Right hindlimb (tissue), 1 donor: Measurements from ENCODE around the gene NAALADL2.

Experiments used
- DNase-seq: peaks from one replicate; pipeline ENCODE4 v3.0.0-alpha.2; 2018

The NAALADL2 gene

DNA sequence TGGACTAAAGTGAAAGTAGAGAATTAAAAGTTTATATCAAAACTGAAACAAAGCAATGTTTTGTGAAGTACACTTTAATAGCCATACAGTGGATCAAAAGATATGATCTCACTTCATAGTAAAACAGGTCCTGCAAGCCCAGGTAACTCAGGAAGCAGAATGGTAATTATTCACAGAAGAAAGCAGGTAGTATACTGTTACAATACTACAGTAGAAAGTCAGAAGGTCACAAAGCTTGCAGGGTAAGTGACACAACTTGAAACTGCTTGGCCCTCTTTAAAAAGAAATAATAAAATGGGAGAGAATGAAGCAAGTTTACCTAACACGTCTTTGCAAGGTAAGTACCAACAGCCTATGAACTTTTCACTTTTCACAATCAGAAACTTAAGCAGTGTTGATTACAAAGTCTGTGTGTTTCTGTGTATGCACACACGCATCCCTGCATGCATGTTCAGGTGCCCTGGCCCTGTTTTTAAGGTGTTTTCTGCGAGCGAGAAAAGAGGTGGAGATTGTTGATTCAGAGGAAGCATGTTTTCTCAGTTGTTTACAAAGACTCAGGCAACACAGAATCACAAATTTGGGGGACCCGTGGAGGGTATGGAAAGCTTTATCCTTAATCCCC is at the start of gene NAALADL2:
TSS of gene NAALADL2 (plus strand) at position 221 of the 622 bp plus-strand sequence.
- no peak for DNase-seq

DNA sequence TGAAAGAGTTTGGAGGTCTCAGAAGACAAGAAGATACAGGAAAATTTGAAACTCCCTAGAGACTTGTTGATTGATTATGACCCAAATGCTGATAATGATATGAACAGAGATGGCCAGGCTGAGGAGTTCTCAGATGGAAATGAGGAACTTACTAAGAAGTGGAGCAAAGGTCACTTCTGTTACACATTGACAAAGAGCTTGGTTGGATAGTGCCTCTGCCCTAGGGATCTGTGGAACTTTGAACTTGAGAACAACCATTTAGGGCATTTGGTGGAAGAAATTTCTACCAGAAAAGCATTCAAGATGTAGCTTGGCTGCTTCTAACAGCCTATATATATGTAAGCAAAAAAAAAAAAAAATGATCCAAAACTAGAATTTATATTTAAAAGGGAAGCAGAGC is 48.9 kb upstream of the NAALADL2 start:
- no peak for DNase-seq

DNA sequence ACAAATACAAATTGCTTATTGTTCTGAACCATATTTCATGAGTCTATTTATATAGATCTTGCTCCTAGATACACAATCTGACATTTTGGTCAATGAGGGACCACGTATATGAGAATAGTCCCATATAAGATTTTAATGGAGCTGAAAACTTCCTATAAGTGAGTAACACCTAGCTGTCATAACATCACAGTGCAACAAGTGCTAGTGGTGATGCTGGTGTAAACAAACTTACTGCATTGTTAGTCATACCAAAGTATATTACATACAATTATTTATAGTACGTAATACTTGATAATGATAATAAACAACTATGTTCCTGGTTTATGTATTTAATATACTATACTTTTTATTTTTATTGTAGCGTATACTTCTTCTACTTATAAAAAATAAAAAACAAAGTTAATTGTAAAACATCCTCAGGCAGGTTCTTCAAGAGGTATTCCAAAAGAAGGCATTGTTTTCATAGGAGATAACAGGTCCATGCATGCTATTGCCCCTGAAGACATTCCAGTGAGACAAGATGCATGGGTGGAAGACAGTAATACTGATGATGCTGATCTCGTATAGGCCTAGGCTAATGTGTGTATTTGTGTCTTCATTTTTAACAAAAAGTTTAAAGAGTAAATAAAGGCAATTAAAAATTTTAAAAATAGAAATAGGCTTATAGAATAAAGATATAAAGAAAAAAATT is 46.8 kb upstream of the NAALADL2 start:
- no peak for DNase-seq

DNA sequence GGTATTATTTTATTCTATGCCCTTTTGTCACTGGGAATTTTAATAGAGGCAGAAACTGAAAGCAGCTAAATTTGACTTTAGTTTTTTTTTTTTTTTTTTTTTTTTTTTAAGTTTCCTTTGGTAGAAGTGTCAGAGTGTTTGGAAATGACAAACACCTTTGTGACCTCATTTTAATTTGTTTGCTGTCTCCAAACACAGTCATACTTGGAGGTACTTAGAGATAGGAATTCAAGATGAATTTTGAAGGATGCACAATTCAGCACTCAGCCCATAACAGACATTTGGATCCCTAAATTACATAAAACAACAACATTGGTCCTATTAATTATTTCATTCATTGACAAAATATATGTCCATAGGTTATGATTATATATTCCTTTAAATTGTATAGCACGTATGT is 43.4 kb upstream of the NAALADL2 start:
- no peak for DNase-seq

DNA sequence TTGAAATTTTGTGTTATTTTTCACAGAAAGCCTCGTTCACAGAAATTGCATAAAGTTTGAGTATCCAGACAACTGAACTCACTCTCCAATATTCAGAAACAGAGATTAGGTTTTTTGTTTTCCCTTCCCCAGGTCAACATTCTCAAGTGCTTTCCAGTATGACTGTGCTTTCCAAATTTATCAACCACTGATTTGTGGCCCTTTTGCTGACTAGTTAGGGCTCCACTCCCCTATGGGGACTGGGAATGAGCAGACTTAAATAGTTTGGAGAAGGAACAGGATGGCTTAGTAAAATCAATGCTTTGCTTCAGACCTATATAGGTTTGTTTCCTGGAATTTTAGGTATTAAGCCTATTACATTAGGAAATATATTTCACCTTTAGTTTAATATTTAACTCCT is 38.2 kb upstream of the NAALADL2 start:
- no peak for DNase-seq

DNA sequence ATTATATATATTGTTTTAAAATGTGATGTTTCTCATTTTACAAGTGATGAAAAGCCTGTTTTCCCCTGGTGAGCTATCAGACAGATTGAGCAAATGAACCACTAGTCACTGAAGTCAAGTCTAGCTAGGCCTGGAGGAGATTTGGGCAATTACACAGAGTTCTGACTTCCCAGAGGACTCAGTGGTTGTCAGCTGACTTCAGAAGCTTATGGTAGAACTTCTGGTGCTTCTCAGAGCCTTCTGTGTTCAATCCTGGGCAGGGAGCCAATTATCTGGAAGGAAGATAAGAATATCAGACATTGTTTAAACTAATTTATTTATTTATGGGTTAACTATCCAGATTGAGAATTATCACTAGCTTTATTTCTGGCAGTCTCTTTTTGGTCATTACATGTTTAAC is 37.7 kb upstream of the NAALADL2 start:
- no peak for DNase-seq

DNA sequence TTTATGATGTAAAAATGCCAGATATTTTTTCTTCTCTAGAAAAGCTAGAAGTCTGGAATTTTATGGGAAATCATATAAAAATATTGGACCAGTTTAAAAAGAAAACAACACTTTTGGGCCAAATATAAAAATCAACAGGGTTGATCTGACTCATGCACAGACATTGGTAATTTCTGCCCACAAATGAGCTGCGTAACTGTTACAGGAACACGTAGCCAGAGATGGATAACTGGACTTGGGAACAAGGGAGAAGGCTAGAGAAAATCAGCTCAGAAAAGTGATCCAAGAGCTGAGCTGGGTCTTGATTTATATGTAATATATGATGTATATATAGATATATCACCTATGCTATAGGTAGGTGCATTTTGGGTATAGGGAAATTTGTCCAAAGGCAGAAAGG is 36.8 kb upstream of the NAALADL2 start:
- no peak for DNase-seq

DNA sequence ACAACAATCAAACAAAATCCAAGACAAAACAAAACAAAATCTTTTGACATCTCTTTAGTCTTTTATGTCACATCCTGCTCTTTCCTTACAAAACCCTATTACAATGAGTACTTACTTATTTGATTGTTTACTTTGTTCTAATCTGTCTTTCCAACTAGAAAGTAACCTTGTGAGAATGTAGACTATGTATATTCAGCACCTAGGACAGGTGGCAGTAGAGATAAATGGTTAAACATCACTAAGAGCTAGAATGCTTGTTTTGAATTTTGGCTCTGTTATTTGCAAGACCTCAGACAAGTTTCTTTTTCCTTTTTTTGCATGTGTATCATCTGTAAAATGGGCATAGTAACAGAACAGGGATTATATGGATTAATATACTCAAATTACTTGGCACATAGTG is 33.1 kb upstream of the NAALADL2 start:
- no peak for DNase-seq

DNA sequence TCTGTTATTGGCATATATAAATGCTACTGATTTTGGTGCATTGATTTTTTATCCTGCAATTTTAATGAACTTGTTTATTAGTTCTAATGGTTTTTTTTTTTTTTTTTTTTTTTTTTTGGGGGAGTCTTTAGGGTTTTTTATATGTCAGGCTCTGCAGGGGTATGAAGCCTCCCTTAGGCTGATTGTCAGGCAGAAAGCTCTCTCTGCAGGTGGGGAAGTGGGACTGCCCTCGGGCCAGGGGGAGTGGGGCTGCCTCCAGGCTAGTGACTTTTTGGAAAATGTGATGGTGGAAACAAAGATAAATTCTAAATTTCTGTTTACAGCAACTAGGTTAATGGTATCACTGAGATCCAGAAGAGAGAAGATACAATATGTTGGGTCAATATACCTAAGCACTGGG is 14.4 kb upstream of the NAALADL2 start:
- no peak for DNase-seq

DNA sequence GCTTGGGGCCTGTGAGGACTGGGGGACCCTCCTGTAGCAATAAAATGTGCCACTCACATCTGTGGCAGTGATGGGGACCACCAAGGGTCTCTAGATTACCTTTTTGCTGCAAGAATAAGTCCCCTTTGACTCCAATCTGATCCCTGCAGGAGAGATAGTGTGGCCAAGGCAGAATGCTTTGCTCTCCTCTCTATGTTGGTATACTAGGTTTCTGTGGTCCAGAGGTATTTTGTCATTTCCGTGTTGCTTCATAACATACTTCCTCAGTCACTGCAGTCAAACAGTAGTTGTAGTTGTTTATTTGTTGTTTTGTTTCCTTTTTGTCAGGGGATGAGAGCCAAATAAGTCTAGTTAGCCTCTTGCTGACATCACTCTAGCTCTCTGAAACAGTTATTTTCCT is 13.1 kb upstream of the NAALADL2 start:
- no peak for DNase-seq

DNA sequence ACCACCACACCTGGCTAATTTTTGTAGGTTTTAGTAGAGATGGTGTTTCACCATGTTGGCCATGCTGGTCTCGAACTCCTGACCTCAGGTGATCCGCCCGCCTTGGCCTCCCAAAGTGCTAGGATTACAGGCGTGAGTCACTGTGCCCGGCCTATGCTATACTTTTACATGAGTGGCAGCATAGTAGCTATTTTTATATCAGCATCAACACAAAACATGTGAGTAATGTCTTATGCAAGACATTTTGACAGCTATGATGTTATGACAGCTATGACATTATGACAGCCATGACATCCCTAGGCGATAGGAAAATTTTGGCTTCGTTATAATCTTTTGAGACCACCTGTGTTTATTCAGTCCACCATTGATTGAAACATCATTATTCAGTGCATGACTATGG is 4.1 kb upstream of the NAALADL2 start:
- DNase-seq: no peak

DNA sequence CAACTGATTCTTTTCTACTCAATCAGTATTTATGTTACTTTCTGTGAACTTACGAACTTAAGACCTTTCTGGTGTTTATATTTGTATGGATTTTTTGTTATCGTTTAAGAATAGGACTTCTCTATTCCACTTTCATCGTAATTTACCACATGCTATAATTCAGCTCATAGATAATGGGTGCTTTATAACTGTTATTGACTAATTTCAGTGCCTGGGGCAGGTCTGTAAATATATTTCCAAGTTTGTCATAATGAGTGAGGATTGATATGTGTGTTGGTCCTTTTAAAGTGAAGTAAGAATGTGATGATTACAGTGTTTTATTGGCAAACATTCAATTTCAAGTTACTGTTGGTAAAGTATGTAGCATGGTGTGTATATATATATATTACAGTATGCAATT is 1.8 kb upstream of the NAALADL2 start:
- DNase-seq: no peak

DNA sequence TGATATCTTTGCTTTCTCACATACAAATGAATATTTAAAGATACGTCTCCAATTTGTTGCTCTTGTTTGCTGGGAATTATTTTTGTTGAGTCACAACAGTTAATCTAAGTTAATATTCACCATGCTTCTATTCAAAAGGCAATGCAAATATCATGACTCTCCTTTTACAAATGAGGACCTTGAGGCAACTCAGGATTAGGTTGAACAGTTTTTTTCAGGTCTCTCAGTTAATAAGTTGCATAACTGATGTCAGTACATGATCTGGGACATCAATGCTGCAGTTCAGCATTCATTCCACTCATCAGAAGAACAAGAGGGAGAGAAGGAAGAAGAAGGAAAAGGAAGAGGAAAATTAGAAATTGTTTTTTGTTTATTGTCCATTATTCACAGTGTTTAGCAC is 781 bp upstream of the NAALADL2 start:
- no peak for DNase-seq

DNA sequence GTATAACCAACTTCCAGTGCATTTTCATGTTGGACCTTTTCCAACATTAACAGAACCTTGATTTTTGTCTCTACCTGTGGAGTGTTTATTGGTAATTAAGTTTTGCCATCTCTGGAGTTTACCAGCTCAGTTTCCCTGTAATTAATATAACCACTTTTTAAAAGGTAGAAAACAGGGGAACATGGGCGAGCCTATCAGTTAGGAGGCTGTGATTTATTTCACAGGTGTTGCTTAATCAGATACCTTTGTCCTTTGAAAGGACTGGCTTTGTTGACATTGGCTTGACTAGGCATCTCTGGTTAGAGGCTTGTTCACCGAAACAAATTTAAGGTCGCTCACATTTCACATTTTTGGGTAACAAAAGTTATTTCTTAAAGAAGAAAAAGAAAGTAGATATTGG is 622 bp downstream of the NAALADL2 start:
- no peak for DNase-seq

DNA sequence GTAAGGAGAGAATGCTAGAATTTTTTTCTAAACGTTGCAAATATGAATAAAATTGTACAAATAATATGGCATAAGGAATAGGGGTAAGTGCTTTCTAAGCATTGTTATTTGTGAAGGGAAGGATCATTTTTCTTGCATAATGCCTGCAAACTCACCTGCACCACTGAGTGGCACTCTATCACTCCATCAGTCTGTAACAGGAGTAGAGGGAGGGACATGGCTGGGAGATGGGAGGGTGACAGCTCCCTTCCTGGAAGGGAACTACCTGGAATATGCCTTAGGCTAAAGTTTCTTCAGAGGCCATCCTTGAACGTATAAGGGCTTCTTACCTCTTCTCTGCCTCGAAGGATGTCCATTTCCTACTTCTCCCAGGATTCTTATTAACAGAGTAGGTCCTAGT is 3.0 kb downstream of the NAALADL2 start:
- no peak for DNase-seq

DNA sequence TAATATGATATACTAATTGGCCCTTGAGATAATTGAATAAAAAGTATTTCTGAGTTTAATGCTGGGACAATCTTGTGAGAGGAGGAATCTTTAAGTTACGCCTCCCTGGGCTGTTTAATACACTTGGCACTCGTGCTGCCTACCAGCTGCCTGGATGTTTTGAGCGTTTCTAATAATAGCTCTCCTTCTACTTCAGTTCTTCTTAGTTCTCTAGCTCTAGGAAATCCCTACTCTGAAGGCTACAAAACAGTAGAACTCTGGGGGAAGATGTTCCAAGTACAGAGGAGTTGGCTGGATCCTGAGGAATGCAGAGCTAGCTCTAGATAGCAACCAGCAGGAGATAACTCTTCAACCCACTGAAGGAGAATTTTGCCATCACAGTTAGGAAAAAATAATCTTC is 3.5 kb downstream of the NAALADL2 start:
- DNase-seq: no peak

DNA sequence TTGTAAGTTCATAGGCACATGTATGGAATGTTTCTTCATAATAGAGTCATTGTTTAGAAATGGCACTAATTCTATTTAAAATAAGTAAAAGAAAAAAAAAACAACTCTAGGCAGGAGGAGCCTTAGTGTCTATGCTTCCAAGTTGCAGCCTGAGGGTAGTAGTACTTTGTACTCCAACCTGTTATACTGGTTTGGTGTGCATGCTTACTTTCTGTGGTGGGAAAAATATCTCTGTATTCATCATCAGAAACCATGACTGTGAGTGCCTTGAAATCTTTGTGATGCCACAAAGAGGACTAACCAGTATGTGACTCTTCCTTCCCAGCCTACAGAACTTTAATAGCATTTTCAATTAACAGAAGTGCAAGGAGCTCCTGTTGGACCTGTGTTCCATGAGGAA is 4.4 kb downstream of the NAALADL2 start:
- DNase-seq: no peak

DNA sequence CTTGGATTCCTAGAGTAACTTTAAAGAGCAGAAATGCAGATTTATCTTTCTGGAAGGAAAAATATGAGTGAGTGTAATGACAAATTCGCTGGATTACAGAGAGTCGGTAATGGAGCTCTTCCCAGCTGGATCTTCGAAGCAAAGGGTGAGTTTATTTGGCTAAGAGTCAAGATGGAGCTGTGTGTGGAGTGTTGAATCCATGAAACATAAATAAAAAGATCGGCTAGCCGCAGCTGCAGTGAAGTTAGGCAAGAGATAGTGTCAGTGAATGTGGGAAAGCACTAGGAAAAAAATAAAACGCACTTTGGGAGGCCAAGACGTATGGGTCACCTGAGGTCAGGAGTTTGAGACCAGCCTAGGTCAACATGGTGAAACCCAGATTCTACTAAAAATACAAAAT is 10.3 kb downstream of the NAALADL2 start:
- no peak for DNase-seq

DNA sequence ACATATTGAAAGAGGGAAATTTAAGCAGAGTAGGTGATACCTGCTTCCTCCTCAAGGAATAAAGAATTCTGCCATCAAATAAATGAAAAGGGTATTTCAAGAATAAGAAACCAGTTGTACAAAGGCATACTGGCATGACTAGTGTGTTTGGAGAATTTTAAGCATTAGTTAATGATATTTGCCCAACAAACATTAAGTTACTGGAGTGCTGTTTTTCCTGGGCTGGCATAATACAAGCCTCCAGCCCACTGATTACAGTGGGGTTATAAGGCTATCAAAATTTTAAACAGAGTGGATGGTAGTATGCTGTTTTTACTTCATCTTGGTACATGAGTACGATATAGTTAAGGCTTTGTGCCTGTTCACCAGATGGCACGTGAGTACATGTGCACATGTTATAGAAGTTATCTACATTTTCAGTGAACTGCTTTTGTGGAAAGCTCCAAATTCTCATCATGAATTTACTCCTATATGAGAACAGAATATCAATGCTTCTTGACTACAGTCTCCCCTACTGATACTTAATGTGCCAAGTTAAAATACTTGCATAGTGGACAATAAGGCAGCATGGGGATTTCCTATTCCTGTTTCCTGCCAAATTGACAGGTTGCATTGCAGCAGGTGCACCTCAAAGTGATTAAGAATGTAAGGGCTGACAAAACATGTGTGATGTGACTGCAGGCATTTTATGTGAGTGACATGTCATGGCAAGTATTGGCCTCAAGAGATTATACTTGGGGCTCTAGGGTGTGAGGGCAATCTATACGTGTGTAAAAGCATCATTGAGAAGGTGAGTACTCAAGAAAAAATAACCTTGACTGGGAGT is 14.9 kb downstream of the NAALADL2 start:
- no peak for DNase-seq

DNA sequence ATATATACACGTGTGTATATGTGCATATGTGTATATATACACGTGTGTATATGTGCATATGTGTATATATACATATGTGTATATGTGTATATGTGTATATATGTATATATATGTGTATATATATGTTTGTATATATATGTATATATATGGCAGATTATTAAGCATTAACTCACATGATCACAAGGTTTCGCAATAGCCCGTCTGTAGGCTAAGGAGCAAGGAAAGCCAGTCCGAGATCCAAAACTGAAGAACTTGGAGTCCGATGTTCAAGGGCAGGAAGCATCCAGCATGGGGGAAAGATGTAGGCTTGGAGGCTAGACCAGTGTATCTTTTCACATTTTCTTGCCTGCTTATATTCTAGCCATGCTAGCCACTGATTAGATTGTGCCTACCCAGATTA is 23.7 kb downstream of the NAALADL2 start:
- DNase-seq: no peak

DNA sequence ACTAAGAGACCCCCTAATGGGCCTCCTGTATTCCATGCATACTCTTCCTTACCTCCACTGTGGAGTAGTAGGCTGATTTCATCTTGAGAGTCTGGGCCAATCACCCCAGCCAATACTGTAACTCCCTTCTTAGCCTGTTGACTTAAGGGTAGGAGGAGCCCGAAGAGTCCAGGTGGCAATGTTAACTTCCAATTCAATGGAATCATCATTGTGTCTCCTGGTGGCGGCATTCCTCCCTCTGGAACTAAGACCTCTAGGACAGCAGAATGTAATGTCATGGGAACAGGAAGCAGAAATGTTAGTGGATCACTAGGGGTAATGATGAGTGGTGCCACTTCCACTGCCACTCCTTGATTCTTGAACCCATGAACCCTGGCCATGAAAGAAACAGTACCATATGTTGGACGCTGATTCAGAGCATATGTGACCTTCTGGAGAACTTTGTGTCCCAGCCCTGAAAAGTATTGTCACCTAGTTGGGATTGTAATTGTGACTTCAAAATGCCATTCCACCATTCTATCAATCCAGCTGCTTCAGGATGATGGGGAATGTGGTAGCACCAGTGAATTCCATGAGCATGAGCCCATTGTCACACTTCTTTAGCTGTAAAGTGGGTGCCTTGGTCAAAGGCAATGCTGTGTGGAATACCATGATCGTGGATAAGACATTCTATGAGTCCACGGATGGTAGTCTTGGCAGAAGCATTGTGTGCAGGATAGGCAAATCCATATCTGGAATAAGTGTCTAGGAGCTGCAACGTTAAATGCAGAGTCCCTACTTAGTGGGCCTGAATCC is 24.9 kb downstream of the NAALADL2 start:
- DNase-seq: no peak

DNA sequence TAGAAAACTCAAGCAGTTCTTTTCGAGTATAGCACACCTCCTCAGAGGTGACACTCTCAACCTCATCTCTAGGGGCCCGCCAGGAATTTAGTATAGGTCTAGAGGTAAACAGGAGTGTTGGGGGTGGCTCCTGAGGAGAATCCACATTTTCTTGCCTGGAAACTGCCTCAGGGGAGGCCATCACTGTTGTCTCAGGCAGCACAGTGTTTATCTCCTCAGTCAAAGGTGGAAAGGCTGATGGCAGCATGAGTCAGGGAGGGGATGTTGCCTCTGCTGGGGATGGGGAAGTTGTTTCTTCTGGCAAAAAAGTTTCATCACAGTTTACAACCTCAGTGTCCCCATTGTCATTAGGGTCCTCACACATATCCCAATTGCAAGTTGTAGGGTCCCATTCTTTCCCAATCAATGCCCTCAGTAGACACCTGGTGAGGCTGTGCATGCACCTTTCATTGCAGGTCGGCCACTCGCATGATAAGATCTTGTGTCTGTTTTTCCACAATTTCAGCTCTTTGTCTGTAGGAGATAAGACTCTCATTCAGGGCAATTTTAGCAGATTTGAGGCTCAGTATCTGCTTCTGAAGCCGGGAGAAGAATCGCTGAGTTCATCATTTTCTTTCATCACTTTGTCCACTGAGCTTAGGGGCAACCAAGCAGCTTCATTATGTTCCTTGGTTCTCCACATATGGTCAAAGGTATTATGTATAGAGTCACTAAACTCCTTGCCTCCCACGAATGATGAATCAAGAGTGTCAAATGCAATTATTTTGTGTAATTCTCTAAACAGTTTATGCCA is 25.8 kb downstream of the NAALADL2 start:
- DNase-seq: no peak
